B cell (primary cell): ENCODE results near the gene RFPL1.

ENCODE experiments used
- EZH2 ChIP-seq: IDR thresholded peaks from 2 replicates; pipeline ENCODE4 v1.6.1; 2012; ENCODE audit warnings: borderline replicate concordance, low read depth, mild to moderate bottlenecking, moderate library complexity, low read length; ENCODE audit not compliant: insufficient read depth, poor library complexity, severe bottlenecking
- TF ChIP-seq, protein P1 (sequence below): fragments of 200-600 bp; IDR thresholded peaks from one replicate; pipeline ENCODE4 v1.8.0; 2022; ENCODE audit warnings: antibody characterized with exemption, mild to moderate bottlenecking

DNA sequence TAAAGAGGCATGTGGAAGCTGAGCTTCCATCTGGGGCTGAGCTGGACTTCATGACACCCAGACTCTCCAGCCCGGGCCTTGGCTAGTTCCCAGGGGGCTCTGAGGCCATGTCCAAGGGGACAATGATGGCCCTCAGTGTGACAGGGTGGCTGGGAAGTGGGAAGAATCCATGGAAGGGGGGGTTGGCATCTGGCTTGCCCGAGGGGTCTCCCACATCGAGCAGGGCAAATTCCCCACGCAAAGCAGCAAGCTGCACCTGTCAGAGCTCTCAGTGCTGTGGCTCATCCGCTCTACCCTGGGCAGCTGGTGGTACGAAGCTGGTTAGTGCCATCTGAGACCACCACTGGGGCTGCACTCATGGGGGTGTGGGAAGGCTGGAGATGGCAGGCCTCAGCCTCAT is 40.6 kb upstream of the RFPL1 start:
- TF ChIP-seq, protein P1, sequence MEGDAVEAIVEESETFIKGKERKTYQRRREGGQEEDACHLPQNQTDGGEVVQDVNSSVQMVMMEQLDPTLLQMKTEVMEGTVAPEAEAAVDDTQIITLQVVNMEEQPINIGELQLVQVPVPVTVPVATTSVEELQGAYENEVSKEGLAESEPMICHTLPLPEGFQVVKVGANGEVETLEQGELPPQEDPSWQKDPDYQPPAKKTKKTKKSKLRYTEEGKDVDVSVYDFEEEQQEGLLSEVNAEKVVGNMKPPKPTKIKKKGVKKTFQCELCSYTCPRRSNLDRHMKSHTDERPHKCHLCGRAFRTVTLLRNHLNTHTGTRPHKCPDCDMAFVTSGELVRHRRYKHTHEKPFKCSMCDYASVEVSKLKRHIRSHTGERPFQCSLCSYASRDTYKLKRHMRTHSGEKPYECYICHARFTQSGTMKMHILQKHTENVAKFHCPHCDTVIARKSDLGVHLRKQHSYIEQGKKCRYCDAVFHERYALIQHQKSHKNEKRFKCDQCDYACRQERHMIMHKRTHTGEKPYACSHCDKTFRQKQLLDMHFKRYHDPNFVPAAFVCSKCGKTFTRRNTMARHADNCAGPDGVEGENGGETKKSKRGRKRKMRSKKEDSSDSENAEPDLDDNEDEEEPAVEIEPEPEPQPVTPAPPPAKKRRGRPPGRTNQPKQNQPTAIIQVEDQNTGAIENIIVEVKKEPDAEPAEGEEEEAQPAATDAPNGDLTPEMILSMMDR = no peak
- TF ChIP-seq EZH2 = no peak
